ENCODE measurements around the gene ANKRD11. TPM values are rescaled to one million over a fixed set of nuclear protein-coding genes. Genes with fewer than 3 reads are reported as not detected.
"Not testable (repeated sequence)": the region's sequence is repeated elsewhere in the genome, so short reads cannot be mapped to it uniquely, and the experiment has no call there.

Gene ANKRD11
- total RNA-seq, 1 donor from 2014 or later, result 58.1 TPM

GRCh38 chr16:89244754-89245153 is 245.6 kb downstream of the ANKRD11 start:
- no peak for DNase-seq (ENCODE audit: low read depth, low spot score)

- DNase-seq (ENCODE audit: low read depth, low spot score), result not testable (repeated sequence)
These were observed 246.1 kb downstream of the ANKRD11 start for GRCh38 chr16:89244264-89244663.

GRCh38 chr16:89243664-89244063 is 246.7 kb downstream of the ANKRD11 start:
- DNase-seq (ENCODE audit: low read depth, low spot score), result no peak

- no peak for DNase-seq (ENCODE audit: low read depth, low spot score)
These were observed 247.6 kb downstream of the ANKRD11 start for GRCh38 chr16:89242795-89243200.

- no peak for DNase-seq (ENCODE audit: low read depth, low spot score)
These were observed 249.0 kb downstream of the ANKRD11 start for GRCh38 chr16:89241187-89242007.

- no peak for DNase-seq (ENCODE audit: low read depth, low spot score)
These were observed 252.6 kb downstream of the ANKRD11 start for GRCh38 chr16:89237733-89238132.

- DNase-seq (ENCODE audit: low read depth, low spot score), result no peak
These were observed 256.5 kb downstream of the ANKRD11 start for GRCh38 chr16:89233678-89234490.

- no peak for DNase-seq (ENCODE audit: low read depth, low spot score)
These were observed 258.3 kb downstream of the ANKRD11 start for GRCh38 chr16:89232107-89232506.

- DNase-seq (ENCODE audit: low read depth, low spot score), result no peak
These were observed 260.1 kb downstream of the ANKRD11 start for GRCh38 chr16:89230255-89230654.

- DNase-seq (ENCODE audit: low read depth, low spot score), result no peak
These were observed 265.7 kb downstream of the ANKRD11 start for GRCh38 chr16:89224665-89225064.

GRCh38 chr16:89222931-89223330 is 267.4 kb downstream of the ANKRD11 start:
- no peak for DNase-seq (ENCODE audit: low read depth, low spot score)

GRCh38 chr16:89221604-89222003 is 268.8 kb downstream of the ANKRD11 start:
- DNase-seq (ENCODE audit: low read depth, low spot score), result no peak

- DNase-seq (ENCODE audit: low read depth, low spot score), result no peak
These were observed 271.0 kb downstream of the ANKRD11 start for GRCh38 chr16:89219365-89219764.

Other genes starting within 250 kb of the ANKRD11 start
- 99.5 and 119 TPM in 2 replicates for gene SPG7, start 17.8 kb upstream of the ANKRD11 start, total RNA-seq
- 2,574 and 3,609 TPM in 2 replicates for gene RPL13, start 70.1 kb upstream of the ANKRD11 start, total RNA-seq
- 5.7 and 20.3 TPM in 2 replicates for gene CPNE7, start 85.2 kb upstream of the ANKRD11 start, total RNA-seq
- 0.07 and 0.39 TPM in 2 replicates for gene DPEP1, start 123.1 kb upstream of the ANKRD11 start, total RNA-seq
- gene CHMP1A, start 167.1 kb upstream of the ANKRD11 start, total RNA-seq, result 88.8 and 101 TPM in 2 replicates
- 2.2 and 3.3 TPM in 2 replicates for gene SPATA33, start 167.3 kb upstream of the ANKRD11 start, total RNA-seq
- gene CDK10, start 196.1 kb upstream of the ANKRD11 start, total RNA-seq, result 37.9 and 51.5 TPM in 2 replicates
- gene SPATA2L, start 211.1 kb upstream of the ANKRD11 start, total RNA-seq, result 14.8 and 16.3 TPM in 2 replicates
- 5.9 and 7.1 TPM in 2 replicates for gene VPS9D1, start 230.3 kb upstream of the ANKRD11 start, total RNA-seq
- gene ZNF276, start 231.0 kb upstream of the ANKRD11 start, total RNA-seq, result 18.9 and 25.8 TPM in 2 replicates